Upper lobe of left lung (tissue), 4 donors: Measurements from ENCODE around the gene TAS1R3.

Experiments used
- EP300 ChIP-seq, 4 donors: sonication (generic); formaldehyde crosslinking; IDR thresholded peaks; one replicate each; pipeline ENCODE4 v1.5.1; 2017; ENCODE audit warnings: antibody characterized with exemption in 4 of 4, control low read depth in 2 of 4
- POLR2A ChIP-seq, 4 donors: fragments of 450-650 bp; IDR thresholded peaks; one replicate each; pipeline ENCODE4 v1.5.1; 2016 to 2017; ENCODE audit warnings: antibody characterized with exemption in 4 of 4, mild to moderate bottlenecking in 2 of 4
- POLR2AphosphoS5 ChIP-seq, 2 donors: sonication (generic); formaldehyde crosslinking; IDR thresholded peaks; one replicate each; pipeline ENCODE4 v1.5.1; 2017; ENCODE audit warnings: antibody characterized with exemption in 2 of 2
- TF ChIP-seq, protein P1 (sequence below), 6 experiments: fragments of 450-650 bp in 4 of 6; fragments of 200-600 bp in 2 of 6; sonication (generic) in 2 of 6; IDR thresholded peaks; one replicate each; pipeline ENCODE4 v1.5.1; 2016 to 2019; ENCODE audit warnings: antibody characterized with exemption in 6 of 6

DNA sequence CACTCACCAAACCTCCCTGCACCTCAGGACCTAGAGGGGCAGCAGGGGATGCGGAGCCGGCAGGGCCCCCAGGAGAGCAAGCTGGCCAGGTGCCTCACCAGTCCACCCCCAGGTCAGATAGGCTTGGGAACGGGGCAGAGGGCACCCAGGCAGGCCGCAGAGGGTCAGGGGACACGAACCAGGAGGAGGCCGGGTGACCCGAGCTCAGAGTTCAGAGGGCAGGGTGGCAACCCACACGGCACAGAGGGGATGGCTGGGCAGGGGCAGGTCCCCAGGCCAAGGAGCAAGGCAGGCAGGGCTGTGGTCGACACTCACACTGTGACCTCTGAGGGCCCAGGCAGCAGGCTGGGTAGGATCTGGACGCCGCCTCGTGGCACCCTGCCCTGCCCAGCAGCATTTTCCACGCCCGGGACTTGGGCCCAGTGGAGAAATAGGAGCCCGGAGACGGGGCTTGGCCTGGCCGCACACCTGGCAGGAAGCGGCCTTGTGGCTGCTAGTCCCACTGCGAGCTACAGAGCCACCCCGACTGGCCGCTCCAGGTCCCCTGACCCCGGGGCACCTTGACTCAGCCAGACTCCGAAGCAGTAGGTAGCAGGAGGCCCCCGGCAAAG lies 12.8 kb downstream of the TAS1R3 start:
- TF ChIP-seq POLR2AphosphoS5 (IDR thresholded peaks at IDR 0.05) = no peak
- TF ChIP-seq, protein P1, sequence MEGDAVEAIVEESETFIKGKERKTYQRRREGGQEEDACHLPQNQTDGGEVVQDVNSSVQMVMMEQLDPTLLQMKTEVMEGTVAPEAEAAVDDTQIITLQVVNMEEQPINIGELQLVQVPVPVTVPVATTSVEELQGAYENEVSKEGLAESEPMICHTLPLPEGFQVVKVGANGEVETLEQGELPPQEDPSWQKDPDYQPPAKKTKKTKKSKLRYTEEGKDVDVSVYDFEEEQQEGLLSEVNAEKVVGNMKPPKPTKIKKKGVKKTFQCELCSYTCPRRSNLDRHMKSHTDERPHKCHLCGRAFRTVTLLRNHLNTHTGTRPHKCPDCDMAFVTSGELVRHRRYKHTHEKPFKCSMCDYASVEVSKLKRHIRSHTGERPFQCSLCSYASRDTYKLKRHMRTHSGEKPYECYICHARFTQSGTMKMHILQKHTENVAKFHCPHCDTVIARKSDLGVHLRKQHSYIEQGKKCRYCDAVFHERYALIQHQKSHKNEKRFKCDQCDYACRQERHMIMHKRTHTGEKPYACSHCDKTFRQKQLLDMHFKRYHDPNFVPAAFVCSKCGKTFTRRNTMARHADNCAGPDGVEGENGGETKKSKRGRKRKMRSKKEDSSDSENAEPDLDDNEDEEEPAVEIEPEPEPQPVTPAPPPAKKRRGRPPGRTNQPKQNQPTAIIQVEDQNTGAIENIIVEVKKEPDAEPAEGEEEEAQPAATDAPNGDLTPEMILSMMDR (IDR thresholded peaks at IDR 0.05) = no peak
- TF ChIP-seq POLR2A (IDR thresholded peaks at IDR 0.05) = no peak
- TF ChIP-seq EP300 (IDR thresholded peaks at IDR 0.05) = no peak
